Measurements from ENCODE around the gene SESN2. TPM values are rescaled to one million over a fixed set of nuclear protein-coding genes. Genes with fewer than 3 reads are reported as not detected.

The SESN2 gene
- polyA plus RNA-seq, 2 of the 4 experiments (the other 2 are of a cell fraction), result 5.2 to 16.6 TPM

- ATAC-seq, result no peak
- no peak for DNase-seq (ENCODE audit: low read depth in 1 of 2, low spot score in 1 of 2)
- H3K27ac ChIP-seq, result no peak overlapping the region
- WGBS (ENCODE audit: missing lambda C conversion rate), result 93% methylated on average over 2 of the region's 2 CpGs
- ChIA-PET POLR2A (no interaction called here), CTCF (interaction anchor here (0.8 to 1.4 kb wide), 3 partner anchors 35 to 333 kb away, joined by 3 read pairs; no protein-coding TSS in a partner anchor)
- no peak overlapping the region for H3K4me3 ChIP-seq
- H3K4me2 ChIP-seq, result no peak overlapping the region
- no peak for TF ChIP-seq MAFK (IDR thresholded peaks at IDR 0.05; ENCODE audit: partially characterized antibody)
- no peak for TF ChIP-seq CEBPB (IDR thresholded peaks at IDR 0.05)
- TF ChIP-seq, protein P1, sequence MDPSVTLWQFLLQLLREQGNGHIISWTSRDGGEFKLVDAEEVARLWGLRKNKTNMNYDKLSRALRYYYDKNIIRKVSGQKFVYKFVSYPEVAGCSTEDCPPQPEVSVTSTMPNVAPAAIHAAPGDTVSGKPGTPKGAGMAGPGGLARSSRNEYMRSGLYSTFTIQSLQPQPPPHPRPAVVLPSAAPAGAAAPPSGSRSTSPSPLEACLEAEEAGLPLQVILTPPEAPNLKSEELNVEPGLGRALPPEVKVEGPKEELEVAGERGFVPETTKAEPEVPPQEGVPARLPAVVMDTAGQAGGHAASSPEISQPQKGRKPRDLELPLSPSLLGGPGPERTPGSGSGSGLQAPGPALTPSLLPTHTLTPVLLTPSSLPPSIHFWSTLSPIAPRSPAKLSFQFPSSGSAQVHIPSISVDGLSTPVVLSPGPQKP (IDR thresholded peaks at IDR 0.05; ENCODE audit: low read depth, low read length), result no peak
- no peaks in the 10 kb centered on the region for H3K9me3 ChIP-seq
- H3K4me1 ChIP-seq, result peaks cover 11% of the 10 kb centered on the region; the same call in 1 of the 3 replicates
- no peak for FAIRE-seq
Measured at GRCh38 chr1:28298438-28298837, 39.1 kb downstream of the SESN2 start.

GRCh38 chr1:28301368-28302174 lies 42.3 kb downstream of the SESN2 start:
- DNase-seq (ENCODE audit: low read depth in 1 of 2, low spot score in 1 of 2), result no peak
- ChIA-PET CTCF (interaction anchor here (0.6 to 1.6 kb wide), 2 partner anchors 13 to 66 kb away, joined by 4 read pairs; no protein-coding TSS in a partner anchor), POLR2A (interaction anchor here (1.1 to 1.5 kb wide), 2 partner anchors 27 to 42 kb away, joined by 3 to 4 read pairs; partner anchors contain the start of genes MED18 and SESN2)
- H3K9me3 ChIP-seq, result no peaks in the 10 kb centered on the region
- H3K4me1 ChIP-seq, result peaks cover 6% of the 10 kb centered on the region; the same call in 1 of the 3 replicates
- no peak for ATAC-seq
- WGBS (ENCODE audit: missing lambda C conversion rate), result 57% methylated on average over 7 of the region's 7 CpGs
- H3K4me3 ChIP-seq, result no peak overlapping the region
- no peak overlapping the region for H3K27ac ChIP-seq
- no peak for TF ChIP-seq RNF2 (IDR thresholded peaks at IDR 0.05; ENCODE audit: borderline replicate concordance, low read depth)
- TF ChIP-seq MYC (IDR thresholded peaks at IDR 0.05; ENCODE audit: borderline replicate concordance, low read length), result no peak
- no peak for TF ChIP-seq NR3C1 (IDR thresholded peaks at IDR 0.05)
- no peak for TF ChIP-seq FOXS1 (CRISPR knock-in tag; IDR thresholded peaks at IDR 0.05)
- TF ChIP-seq RAD21 (conservative IDR thresholded peaks at IDR 0.05 in 1 of 2, IDR thresholded peaks at IDR 0.05 in 1 of 2), result no peak
- TF ChIP-seq NPAS2 (CRISPR knock-in tag; IDR thresholded peaks at IDR 0.05; ENCODE audit: borderline replicate concordance), result no peak
- TF ChIP-seq, protein P2, sequence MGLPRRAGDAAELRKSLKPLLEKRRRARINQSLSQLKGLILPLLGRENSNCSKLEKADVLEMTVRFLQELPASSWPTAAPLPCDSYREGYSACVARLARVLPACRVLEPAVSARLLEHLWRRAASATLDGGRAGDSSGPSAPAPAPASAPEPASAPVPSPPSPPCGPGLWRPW (IDR thresholded peaks at IDR 0.05), result no peak
- TF ChIP-seq ZNF302 (CRISPR knock-in tag; IDR thresholded peaks at IDR 0.05), result no peak
- TF ChIP-seq KDM5A (IDR thresholded peaks at IDR 0.05), result no peak
- no peak for TF ChIP-seq USF2 (IDR thresholded peaks at IDR 0.05)
- no peak for TF ChIP-seq JUN (IDR thresholded peaks at IDR 0.05)
- no peak for TF ChIP-seq CBX2 (IDR thresholded peaks at IDR 0.05; ENCODE audit: borderline replicate concordance, low read depth)
- no peak for TF ChIP-seq HOXB13 (CRISPR knock-in tag; IDR thresholded peaks at IDR 0.05; ENCODE audit: low read depth)
- TF ChIP-seq ZC3H11A (IDR thresholded peaks at IDR 0.05), result no peak
- no peak for TF ChIP-seq ZFP36 (IDR thresholded peaks at IDR 0.05; ENCODE audit: borderline replicate concordance, partially characterized antibody)
- TF ChIP-seq ESRRA (IDR thresholded peaks at IDR 0.05; ENCODE audit: borderline replicate concordance, low read length), result no peak
- TF ChIP-seq EHMT2 (IDR thresholded peaks at IDR 0.05; ENCODE audit: low read depth), result no peak
- TF ChIP-seq TP53 (CRISPR knock-in tag; IDR thresholded peaks at IDR 0.05), result no peak
- TF ChIP-seq NFE2L2 (conservative IDR thresholded peaks at IDR 0.05; ENCODE audit: low read length), result no peak
- FAIRE-seq, result no peak
- no peak overlapping the region for H3K4me2 ChIP-seq

All from A549 (cell line).